NCI-H2196 treated with DMSO at 0.1 percent for 48 hours (cell line): ENCODE data around the gene NKTR.
A peak's percentile ranks its signal among the peaks of the same experiment; 100 is the strongest.
"Not testable (repeated sequence)": the region's sequence is repeated elsewhere in the genome, so short reads cannot be mapped to it uniquely, and the experiment has no call there.

Experiments
- DNase-seq: peaks from one replicate; lab custom pipeline; 2025; ENCODE audit not compliant: unreplicated experiment; lab: John Stamatoyannopoulos, UW

NKTR gene

GRCh38 chr3:42600111-42600957 lies at the start of gene NKTR:
TSS of gene NKTR (plus strand) at chr3:42600686. CDS start at chr3:42601007, 321 bp downstream.
- peak; percentile 85 for DNase-seq

DNA sequence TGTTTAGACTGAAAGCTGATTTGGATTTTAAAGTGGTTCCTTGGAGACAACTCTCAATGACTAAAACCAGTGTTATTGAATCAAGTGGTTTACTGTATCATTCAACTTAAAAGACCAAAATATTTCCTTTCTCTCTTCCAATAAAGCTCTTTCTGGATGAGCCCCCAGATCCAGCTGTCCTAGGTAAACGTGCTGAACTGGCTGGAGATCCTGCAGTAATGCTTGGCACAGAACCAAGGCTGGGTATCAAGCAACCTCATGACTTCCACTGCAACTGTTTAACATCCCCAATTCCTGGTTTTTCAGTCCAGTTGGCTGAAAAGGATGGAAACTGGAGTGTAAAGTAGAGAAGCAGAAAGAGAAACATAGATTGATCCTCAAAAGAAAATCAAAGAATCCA lies 47.7 kb upstream of the NKTR start:
- no peak for DNase-seq

DNA sequence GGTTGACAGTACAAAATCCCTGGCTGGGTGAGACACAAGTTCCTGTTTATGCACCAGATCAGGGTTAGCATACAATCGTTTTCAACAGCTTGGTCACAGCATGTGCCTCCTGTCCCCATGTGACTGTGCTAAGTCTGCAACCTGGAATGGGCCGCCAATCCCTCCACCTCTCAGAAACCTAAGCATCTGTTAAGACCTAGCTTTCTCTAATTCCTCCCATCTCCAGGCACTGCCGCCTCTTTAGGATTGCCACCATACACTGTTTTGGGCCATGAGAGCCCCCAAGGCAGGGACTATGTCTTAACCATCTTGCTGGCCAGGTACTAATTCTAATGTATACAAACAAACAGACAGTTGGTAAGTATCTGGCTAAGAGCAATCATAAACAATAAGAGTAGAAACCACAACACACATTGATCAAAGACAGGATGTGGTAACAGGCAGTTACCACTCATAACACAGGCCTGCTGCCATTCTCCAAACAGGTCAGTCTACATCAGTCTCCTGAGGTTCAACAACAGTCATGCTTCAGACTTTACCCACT lies 44.3 kb upstream of the NKTR start:
- no peak for DNase-seq

- DNase-seq: not testable (repeated sequence)
Measured at GRCh38 chr3:42556817-42557216, 43.7 kb upstream of the NKTR start.

DNA sequence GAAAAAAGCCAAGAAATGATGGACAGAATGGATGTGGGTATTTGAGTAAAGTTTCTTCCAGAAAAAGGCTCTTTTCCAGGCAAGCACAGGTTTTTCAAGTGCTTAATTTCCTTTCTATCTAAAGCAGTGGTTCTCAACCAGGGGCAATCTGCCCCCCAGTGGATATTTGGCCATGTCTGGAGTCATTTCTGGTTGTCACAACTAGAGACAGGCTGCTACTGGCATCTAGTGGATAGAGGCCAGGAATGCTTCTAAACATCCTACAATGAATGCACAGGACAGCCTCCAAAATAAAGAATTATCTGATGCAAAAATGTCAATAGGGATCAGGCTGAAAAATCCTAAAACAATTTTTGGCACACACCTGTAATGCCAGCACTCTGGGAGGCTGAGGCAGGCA lies 42.6 kb upstream of the NKTR start:
- DNase-seq: no peak

GRCh38 chr3:42562047-42562907 lies 38.2 kb upstream of the NKTR start:
- no peak for DNase-seq

- no peak for DNase-seq
Measured at GRCh38 chr3:42569593-42570142, 30.8 kb upstream of the NKTR start.

DNA sequence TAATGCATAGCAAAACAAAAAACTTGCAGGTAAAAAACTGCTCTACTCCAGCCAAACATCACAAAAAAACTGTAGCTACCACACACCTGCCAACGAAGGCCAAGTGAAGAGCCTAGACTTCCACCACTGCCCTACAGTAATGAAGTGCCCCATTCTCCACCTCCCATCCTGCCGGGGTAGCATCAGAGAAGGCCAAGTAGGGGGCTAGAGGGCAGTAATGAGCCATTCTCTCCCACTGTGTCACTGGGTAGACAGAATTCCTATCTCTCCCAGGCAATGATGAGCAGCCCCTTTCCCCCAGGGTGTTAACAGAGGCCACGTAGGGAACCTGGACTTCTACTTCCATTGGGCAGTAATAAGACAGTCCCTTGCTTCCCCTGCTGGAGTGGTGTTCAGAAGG lies 28.2 kb upstream of the NKTR start:
- DNase-seq: no peak

- no peak for DNase-seq
Measured at GRCh38 chr3:42575137-42575741, 25.2 kb upstream of the NKTR start.

DNA sequence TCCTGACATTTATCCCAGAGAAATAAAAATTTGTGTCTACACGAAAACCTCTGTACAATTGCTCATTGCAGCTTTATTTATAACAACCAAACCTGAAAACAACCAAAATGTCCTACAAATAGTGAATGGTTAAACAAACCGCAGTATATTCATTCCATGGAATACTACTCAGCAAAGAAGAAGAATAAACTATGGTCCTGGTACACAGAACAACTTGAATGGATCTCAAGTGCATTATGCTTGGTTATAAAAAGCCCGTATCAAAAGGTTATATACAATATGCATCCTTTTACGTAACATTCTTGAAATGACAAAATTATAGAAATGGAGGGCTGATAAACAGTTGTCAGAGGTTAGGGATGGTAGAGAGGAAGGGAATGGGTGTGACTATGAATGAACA lies 22.4 kb upstream of the NKTR start:
- no peak for DNase-seq

DNA sequence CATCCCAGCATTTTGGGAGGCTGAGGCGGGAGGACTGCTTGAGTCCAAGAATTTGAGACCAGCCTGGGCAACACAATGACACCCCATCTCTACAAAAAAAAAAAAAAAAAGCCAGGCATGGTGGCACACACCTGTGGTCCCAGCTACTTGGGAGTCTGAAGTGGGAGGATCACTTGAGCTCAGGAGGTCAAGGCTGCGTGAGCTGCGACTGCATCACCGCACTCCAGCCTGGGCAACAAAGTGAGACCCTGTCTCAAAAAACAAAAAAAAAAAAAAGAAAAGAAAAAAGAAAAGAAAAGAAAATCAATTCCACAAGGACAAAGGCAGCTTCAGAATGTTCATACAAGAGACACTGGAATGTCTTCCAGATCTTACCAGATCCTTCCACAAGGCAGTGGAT lies 21.1 kb upstream of the NKTR start:
- not testable (repeated sequence) for DNase-seq

GRCh38 chr3:42581400-42581708 lies 19.1 kb upstream of the NKTR start:
- no peak for DNase-seq

DNA sequence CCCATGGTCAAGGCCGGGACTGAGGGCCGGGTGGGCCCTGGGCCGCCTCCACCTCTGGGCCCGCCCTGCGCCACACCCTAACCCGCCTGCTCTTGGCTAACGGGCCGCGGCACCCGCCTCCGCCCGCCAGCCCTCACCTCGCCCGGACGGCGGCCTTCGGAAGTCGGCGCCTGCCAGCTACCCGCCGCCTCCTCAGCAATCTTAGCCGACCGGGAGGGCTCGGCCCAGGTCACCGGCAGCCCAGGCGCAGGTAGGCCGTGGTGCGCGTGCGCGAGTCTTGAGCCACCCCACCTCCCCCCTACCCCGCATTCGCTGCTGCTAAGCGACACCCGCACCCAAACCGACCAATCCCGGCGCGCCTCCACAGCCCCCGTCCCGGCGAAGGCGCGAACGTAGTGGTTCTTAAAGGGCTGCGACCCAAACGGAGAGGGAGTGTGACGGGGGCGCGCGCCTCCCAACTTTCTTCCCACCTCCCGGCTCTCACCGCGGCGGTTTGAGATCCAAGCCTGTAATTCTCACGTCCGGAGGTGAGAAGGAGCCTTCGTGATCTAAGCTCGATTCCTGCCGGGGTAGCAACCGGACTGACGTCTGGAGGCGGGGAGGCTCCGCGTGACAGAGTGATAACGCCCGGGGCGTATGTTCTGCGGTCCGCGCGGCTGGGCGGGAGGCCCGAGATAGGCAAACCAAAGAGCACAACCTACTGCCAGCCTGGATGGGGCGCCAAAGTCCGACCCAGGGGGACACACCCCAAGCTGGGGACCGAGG lies 18.6 kb upstream of the NKTR start, which contains the start of gene SEC22C:
Gene SEC22C, minus strand, starts transcription at position 259 of the 765 bp plus-strand sequence. CDS start 12,921 bp downstream, outside the sequence.
- peak; percentile 67 for DNase-seq

GRCh38 chr3:42582474-42583070 lies 17.9 kb upstream of the NKTR start:
- DNase-seq: no peak

- DNase-seq: no peak
Measured at GRCh38 chr3:42588625-42589024, 11.9 kb upstream of the NKTR start.

DNA sequence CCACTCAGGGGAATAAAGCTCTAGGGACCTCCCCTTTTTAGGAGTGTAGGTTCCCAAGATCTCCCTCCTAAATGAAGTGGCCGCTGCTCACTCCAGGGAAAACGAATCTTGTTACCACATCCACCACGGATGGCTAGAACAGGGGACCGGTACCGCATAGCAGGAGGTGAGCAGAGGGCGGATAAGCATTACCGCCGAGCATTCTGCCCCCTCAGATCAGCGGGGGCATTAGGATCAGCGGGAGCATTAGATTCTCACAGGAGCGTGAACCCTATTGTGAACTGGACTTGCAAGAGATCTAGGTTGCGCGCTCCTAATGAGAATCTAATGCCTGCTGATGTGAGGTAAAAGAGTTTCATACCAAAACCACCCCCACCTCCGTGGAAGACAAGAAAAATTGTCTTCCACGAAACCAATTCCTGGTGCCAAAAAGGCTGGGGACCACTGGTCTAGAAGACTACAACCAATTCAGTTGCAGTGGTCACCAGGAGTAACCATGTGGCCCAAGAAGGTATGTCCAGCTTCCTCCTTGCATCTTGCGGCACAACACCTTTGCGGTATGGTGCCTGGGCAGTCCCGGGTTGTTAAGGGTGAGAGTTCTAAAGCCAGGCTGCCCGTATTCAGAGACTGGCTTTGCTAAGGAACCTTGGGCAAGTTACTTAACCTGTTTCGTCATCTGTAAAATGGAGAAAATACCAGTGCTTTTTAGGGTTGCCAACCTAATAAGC lies 10.9 kb upstream of the NKTR start:
- no peak for DNase-seq

DNA sequence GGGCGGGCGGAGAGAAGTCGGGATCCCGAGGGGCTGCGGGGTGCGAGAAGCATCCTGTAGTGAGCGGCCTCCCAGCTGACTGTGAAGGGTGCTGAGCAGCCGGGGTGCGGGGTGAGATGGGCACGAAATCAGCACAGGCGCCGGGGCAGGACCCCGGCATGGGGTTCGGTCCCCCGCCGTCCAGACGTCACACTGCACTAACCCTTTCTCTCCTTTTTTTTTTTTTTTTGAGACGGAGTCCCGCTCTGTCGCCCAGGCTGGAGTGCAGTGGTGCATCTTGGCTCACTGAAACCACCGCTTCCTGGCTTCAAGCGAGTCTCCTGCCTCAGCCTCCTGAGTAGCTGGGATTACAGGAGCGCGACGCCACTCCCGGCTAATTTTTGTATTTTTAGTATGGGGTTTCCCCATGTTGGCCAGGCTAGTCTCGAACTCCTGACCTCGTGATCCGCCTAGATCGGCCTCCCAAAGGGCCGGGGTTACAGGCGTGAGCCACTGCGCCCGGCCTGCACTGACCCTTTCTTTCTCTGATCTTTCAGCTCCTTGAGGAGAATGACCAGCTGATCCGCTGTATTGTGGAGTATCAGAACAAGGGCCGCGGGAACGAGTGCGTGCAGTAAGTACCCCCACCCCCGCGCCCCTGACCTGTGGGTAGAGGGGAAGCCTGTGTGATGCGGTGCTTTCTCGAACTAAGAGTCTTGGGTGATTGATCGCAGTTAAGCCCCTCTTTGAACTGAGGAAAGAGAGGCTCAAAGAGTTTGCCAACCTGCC lies 9.3 kb upstream of the NKTR start:
- DNase-seq: no peak

- no peak for DNase-seq
Measured at GRCh38 chr3:42591811-42592210, 8.7 kb upstream of the NKTR start.

GRCh38 chr3:42593635-42594034 lies 6.9 kb upstream of the NKTR start:
- DNase-seq: no peak
